GM21528 (cell line): ENCODE measurements around the gene SMTNL2.

ENCODE experiments used
- ATAC-seq: cut with Tn5 transposase; IDR thresholded peaks from one replicate; pipeline ENCODE4 v1.9.1; 2021; ENCODE audit warnings: mild to moderate bottlenecking, moderate library complexity; ENCODE audit not compliant: unreplicated experiment, low FRiP score

SMTNL2 gene

DNA sequence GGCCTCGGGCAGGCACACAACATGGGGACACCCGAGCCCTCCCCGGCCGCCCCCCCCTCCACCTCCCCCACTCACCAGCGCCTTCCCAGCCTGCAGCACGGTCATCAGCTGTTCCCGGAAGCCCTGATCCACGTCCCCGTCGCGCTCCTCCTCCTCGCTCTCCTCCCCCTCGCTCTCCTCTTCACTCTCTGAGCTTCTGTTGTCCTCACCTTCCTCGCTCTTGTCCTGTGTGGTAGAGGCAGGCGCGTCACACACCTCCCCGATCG, 39.4 kb upstream of the SMTNL2 start:
- ATAC-seq, result no peak

GRCh38 chr17:4545217-4545951, 38.9 kb upstream of the SMTNL2 start:
- ATAC-seq, result no peak

- ATAC-seq, result no peak
Observed at GRCh38 chr17:4547118-4547906, 37.0 kb upstream of the SMTNL2 start.

DNA sequence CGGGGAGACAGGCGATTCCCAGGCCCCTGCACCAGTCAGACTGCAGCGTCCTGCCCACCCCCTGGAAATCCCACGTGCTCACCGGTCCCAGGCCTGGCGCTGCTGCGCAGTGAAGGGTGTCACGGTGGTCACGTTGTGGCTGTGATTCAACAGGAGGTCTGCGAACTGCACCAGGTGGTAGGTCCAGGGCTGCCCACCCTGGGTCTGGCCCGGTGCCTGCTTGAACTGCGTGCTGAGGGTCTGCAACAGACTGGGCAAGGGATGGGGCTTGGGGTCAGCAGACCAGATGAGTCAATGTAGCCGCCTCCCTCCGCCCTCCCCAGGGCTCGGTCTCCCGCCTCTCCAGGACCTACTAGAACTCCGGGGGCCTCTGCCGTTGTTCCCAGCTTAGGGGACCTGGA, 36.3 kb upstream of the SMTNL2 start:
- ATAC-seq, result no peak

DNA sequence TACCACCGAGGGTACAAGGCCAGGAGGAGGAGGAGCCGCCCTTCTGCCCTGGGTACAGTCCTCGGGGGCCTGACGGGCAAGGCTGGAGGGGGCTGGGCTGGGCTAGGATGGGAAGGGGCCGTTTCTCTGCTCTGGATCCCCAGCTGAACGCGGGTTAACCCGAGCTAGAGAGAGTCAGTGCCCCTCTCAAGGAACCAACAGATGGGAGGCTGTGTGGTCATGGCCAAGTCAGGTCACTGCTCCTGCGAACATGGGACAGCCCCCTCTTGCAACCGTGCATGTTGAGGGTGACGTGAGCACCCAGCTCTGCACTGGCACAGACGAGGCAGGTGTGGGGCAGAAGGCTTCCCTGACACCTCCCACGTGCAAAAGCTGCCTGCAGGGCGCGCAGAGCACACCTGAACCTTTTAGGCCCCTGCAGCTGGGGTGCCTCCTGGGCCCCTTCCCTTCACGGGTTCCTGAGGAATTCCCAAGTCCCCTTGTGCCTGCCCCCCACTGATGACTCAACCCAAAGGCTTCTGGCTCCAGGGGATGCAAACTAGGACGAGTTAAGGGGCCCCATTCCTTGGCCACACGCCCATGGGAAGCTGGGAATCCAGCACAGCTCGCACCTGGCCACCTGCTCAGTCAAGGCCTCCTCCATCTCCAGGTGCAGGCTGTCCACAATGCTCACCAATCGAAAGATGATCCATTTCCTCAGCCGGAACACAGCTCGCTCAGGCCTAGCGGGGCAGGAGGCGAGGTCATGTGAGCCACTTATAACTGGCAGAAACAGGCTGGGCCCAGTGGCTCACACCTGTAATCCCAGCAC, 35.4 kb upstream of the SMTNL2 start:
- no peak for ATAC-seq

GRCh38 chr17:4549781-4550533, 34.4 kb upstream of the SMTNL2 start:
- ATAC-seq, result no peak

DNA sequence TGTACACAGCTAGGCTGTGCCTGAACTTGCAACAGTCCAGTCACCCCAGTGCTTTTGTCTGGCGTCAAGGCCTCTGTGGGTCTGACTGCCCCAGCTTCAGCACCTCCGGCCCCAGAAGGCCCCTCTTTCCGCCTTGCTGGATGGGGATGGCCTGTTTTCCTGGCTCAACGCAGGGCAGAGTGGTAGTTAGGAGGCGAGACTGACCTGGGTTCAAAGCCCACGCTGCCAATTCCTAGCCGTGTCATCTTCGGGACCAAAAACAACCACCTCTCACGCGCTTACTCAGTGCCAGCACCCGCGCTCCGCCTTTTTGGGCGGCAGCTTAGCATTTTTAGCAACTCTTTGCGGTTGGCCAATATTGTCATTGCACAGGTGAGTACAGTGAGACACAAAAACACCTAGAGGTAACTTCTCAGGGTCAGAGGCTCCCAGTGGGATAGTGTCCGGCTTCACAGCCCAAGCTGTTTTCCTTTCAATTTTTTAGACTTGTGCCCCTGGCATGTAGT, 33.7 kb upstream of the SMTNL2 start:
- no peak for ATAC-seq

- ATAC-seq, result no peak
Observed at GRCh38 chr17:4551141-4551540, 33.2 kb upstream of the SMTNL2 start.

- no peak for ATAC-seq
Observed at GRCh38 chr17:4551796-4552525, 32.4 kb upstream of the SMTNL2 start.

- ATAC-seq, result no peak
Observed at GRCh38 chr17:4553669-4554068, 30.7 kb upstream of the SMTNL2 start.

DNA sequence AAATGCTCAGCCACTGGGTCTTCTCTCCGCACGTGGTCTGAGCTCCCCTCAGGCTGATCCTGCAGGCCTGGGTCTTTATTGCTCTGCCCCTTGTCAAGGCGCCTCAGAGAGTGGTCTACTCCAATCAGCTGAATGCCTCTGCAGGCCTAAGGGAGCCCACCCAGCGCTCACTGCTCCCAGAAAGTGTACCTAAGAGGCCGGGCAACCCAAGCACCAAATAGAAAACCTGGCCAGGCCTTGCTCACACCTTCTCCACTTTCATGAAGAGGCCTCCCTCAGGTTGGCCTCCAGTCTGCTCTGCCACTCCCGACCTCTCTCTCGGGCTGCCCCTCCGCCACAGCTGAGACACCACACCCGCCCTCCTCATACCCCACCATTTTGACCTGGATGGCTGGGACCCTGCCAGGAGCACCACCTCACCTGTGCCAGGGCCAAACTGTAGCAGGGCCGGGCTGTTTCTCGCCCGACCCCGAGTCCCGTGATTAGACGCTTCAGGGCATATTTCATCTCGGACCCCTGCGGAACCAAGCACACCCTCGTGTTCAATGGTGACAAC, 29.8 kb upstream of the SMTNL2 start:
- no peak for ATAC-seq

- ATAC-seq, result peak; percentile 76
Observed at GRCh38 chr17:4554997-4555799, 29.1 kb upstream of the SMTNL2 start, which contains the start of gene MYBBP1A. MYBBP1A (minus strand) TSS chr17:4555384; CDS start chr17:4555324, 60 bp downstream.

DNA sequence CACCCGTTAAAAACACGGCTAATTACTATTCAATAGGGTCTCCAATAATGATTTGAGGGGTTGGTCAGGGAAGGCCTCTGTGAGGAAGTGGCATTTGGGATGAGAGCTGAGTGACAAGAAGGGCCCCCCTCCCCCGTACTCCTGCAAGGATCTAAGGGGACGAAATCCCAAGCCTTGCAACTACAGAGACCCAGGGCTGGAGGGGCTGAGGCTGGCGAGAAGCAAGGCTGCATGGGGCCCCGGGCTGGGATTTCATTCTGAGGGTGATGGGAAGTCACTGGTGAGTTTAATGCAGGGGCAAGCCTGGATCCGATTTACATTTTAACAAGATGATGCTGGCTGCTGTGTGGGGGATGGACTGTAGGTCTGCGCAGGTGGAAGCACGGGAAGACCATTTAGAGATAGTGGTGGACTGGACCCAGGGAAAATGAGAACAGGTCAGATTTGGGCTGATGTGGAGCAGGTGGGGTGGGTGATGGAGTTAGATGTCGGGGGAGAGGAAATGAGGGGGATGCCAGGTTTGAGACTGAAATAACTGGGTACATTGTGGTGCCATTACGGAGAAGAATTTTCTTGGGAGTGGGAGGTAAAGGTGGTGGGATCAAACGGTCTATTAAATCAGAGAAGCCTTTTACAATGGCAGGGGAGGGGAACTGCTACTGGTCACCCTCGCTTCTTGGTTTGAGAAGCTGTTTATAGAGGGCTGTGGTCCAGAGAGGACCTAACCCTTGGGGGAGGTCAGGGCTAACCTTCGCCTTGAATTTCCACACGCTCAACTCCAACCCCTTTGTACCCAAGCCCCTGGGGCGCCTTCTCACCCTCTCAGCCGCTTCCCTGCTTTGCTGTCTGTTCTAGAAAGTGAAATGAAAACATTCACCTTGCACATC, 28.2 kb upstream of the SMTNL2 start:
- ATAC-seq, result no peak

DNA sequence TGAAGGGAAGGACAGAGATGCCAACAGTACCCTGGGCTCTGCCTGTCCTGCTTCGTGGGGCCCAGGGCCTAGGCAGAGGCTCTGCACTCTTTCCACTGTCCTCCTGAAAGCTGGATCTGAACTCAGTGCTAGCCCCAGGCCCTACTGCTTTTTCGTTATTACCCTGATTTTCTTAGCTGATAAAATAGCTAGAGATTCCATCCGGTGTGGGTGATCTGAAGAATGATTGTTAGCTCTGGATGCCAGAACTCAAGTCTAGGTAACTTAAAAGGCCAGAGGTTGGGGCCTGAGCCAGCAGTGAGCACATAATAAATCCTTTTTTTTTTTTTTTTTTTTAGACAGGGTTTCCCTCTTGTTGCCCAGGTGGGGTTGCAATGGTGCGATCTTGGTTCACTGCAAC, 27.3 kb upstream of the SMTNL2 start:
- no peak for ATAC-seq

- ATAC-seq, result no peak
Observed at GRCh38 chr17:4557626-4558346, 26.5 kb upstream of the SMTNL2 start.

GRCh38 chr17:4558347-4558971, 25.9 kb upstream of the SMTNL2 start:
- no peak for ATAC-seq
